Measurements from ENCODE around the gene PLCB3.
"Not testable (repeated sequence)": the region's sequence is repeated elsewhere in the genome, so short reads cannot be mapped to it uniquely, and the experiment has no call there.

PLCB3 gene

GRCh38 chr11:64234647-64235379 is 16.5 kb upstream of the PLCB3 start:
- no peak for DNase-seq (ENCODE audit: extremely low spot score, insufficient read length, low read depth)
- peak; percentile 39 for FAIRE-seq

DNA sequence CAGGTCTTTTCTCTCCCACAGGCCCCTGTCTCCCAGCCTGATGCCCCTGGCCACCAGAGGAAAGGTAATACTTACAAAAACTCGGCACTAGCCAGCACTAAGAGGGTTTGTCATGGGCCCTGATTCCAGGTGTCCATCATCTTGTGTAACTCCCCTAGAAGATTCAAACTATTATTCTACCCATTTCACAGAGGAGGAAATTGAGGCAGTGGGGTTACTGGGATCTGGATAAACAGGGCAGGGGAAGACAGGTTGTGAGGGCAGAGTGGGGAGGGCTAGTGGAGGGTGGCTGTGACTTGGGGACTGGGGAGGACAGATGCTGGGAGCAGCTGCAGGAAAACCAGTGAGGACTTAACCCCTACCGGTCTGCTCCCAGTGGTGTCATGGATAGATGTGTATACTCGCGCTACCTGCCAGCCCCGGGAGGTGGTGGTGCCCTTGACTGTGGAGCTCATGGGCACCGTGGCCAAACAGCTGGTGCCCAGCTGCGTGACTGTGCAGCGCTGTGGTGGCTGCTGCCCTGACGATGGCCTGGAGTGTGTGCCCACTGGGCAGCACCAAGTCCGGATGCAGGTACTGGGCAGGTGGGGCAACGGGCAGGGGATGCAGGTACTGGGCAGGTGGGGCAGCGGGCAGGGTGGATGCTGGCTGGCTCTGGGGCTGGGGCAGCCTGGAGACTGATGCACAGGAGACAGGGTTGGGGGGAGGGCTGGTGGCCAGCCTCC is 15.7 kb upstream of the PLCB3 start:
- DNase-seq (ENCODE audit: extremely low spot score, insufficient read length, low read depth) (no peak), FAIRE-seq (no peak)

DNA sequence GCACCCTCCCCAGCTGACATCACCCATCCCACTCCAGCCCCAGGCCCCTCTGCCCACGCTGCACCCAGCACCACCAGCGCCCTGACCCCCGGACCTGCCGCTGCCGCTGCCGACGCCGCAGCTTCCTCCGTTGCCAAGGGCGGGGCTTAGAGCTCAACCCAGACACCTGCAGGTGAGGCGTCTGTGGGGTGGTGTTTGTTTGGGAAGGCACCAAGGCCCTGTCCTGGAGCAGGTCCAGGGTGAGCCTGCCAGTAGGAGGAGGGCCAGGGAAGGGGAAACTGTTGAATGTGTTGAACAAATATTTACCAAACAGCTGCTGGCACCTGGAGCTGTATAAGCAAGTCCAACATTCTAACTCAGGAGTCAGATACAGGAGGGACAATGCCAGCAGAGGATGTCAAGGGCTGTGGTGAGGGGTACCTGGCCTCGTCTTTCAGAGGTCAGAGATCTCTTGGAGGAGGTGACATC is 13.8 kb upstream of the PLCB3 start:
- FAIRE-seq (no peak), DNase-seq (ENCODE audit: extremely low spot score, insufficient read length, low read depth) (no peak)

GRCh38 chr11:64238076-64238475 is 13.3 kb upstream of the PLCB3 start:
- no peak for FAIRE-seq

GRCh38 chr11:64238999-64239398 is 12.3 kb upstream of the PLCB3 start:
- FAIRE-seq = no peak
- no peak for DNase-seq (ENCODE audit: extremely low spot score, insufficient read length, low read depth)

More at GRCh38 chr11:64238076-64238475, 13.3 kb upstream of the PLCB3 start:
- DNase-seq (ENCODE audit: extremely low spot score, insufficient read length, low read depth) = no peak

GRCh38 chr11:64239662-64240434 is 11.5 kb upstream of the PLCB3 start:
- no peak for DNase-seq (ENCODE audit: extremely low spot score, insufficient read length, low read depth)
- FAIRE-seq = peak; percentile 61

- FAIRE-seq = peak; percentile 91
- peak; percentile 88 for DNase-seq (ENCODE audit: extremely low spot score, insufficient read length, low read depth)
Measured at GRCh38 chr11:64240435-64241240, 10.7 kb upstream of the PLCB3 start, which contains the start of gene FKBP2. TSS of gene FKBP2 (plus strand) at chr11:64241095. CDS start at chr11:64242388, 1,293 bp downstream.

- no peak for FAIRE-seq
- peak; percentile 81 for DNase-seq (ENCODE audit: extremely low spot score, insufficient read length, low read depth)
Measured at GRCh38 chr11:64241241-64241490, 10.2 kb upstream of the PLCB3 start.

- FAIRE-seq = no peak
- no peak for DNase-seq (ENCODE audit: extremely low spot score, insufficient read length, low read depth)
Measured at GRCh38 chr11:64241491-64242374, 9.6 kb upstream of the PLCB3 start.

GRCh38 chr11:64243236-64243854 is 8.0 kb upstream of the PLCB3 start:
- no peak for FAIRE-seq
- DNase-seq (ENCODE audit: extremely low spot score, insufficient read length, low read depth) = no peak

DNA sequence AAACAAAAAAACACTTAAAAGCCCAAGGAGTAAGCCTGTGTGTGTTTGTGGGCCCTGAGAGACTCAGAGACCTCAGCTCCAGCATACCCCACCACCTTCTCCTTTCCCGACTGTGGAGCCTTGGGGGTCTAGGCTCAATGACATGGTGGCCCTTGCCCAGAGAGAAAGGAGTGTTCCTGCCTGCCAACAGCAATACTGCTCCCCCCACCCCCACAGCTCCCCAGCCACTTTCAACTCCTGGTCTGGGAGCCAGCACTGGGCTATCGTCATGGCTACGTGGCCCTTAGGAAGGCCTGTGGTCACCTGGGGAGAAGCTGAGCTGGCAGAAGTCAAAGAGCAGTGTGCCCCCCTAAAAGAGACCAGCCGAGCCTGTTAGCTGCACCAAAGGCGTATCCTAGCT is 7.2 kb upstream of the PLCB3 start:
- DNase-seq (ENCODE audit: extremely low spot score, insufficient read length, low read depth) = no peak
- no peak for FAIRE-seq

- DNase-seq (ENCODE audit: extremely low spot score, insufficient read length, low read depth) (no peak), FAIRE-seq (no peak)
Measured at GRCh38 chr11:64244966-64245365, 6.4 kb upstream of the PLCB3 start.

DNA sequence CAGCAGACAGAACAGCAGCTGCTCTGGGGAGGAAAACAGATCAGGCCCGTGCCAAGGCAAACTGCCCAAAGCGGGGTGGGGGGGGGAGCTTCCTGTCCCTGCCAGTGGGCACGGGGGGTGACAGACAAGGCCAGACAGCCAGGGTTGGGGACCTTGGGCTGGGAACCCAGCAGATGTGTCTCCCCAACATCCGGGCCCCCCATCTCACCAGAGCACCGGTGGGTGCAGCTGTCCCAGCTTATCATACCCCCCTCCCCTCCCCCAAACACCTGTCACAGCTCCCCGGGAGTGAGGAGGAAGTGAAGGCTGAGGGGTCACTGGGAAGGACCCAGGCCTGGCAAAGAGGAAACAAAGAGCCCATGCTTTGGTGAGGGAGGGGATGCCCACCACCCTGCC is 5.9 kb upstream of the PLCB3 start:
- DNase-seq (ENCODE audit: extremely low spot score, insufficient read length, low read depth) = no peak
- FAIRE-seq = no peak

DNA sequence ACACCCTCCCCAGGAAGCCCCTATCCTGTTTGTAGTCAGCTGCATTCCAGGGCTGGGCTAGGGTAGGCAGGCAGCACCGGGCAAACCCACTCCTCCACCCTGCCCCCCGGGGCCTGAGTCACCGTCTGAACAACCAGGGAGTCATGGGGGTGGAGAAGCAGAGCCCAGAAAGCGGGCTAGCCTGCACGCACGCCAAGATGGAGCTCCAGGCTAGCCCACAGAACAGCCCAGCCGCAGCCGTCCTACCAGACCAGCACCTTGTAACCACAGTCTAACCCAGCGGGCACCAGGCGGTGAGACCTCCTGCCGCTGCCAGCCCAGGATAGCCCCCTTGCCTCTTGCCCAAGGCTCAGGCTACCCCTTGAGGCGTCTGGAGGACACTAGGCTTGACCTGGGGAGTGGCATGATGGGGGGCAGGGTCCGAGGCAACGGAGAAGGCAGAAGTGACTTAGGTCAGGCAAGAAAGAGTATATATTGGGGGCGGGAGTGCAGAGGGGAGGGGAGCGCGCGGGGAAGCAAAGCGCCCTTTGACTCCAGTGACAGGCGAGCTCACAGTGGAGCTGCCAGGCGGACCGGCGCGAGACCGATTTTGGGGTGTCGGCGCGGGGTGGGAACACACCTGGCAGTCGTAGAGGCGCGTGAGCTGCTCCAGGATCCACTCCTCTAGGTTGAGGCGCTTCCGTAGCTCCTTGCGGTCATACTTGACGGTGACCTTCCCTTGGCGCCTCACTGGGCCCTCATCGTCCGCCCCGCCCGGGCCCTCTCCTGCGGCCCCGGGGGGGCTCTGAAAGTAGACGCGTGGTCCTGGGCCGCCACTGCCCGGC is 5.3 kb upstream of the PLCB3 start:
- no peak for DNase-seq (ENCODE audit: extremely low spot score, insufficient read length, low read depth)
- FAIRE-seq = no peak

GRCh38 chr11:64246621-64246870 is 4.8 kb upstream of the PLCB3 start:
- FAIRE-seq; DNase-seq (ENCODE audit: extremely low spot score, insufficient read length, low read depth): not testable (repeated sequence)

DNA sequence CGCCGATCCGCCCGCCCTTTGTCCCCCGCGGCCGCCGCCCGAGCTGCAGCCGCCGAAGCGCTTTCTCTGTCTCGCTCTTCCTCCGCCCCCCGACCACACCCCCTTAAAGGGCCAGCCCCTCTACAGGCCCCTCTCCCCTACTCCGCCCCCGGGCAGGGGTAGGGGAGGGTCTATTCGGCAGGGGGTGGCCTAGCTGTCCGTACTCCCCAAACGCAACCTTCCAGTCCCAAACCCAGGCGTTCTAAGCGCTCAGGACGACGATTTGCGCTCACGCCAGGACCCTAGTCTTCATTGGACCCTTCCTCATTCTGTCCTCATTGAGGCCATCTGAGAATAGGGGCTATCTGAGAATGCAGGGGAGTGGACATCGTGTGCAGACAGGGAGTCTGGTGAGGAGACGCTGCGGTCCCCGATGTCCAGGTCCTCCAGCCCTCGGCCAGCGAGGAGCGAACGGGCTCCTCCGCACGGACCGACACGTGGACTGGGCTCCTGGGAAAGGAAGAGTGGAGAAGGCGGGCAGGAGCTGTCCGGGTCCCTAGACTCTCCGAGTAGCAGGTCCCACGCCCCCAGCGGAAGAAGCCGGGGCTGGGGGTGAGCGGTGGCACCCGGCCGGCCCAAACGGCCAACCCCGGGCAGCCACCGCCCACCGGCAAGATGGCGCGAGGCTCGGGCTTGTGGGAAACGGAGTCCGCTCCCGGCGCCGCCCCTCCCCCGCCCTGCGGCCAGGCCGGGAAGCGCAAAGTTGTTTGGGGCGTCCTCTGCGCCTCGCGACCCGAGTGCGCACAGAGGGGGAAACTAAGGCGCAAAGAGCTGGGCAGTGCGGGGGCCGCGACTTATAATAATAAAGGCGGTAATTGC is 4.2 kb upstream of the PLCB3 start, which contains the start of gene PPP1R14B:
Gene PPP1R14B, minus strand, starts transcription at position 73 of the 858 bp plus-strand sequence. CDS start 270 bp downstream, outside the sequence.
- FAIRE-seq = peak; percentile 5
- no peak for DNase-seq (ENCODE audit: extremely low spot score, insufficient read length, low read depth)
